ENCODE data around the gene KLK15.
"Not testable (repeated sequence)": the region's sequence is repeated elsewhere in the genome, so short reads cannot be mapped to it uniquely, and the experiment has no call there.

KLK15 gene

GRCh38 chr19:50794876-50795663 is 38.3 kb downstream of the KLK15 start:
- DNase-seq = no peak

GRCh38 chr19:50794074-50794875 is 39.1 kb downstream of the KLK15 start:
- DNase-seq = no peak

- DNase-seq = no peak
Observed at GRCh38 chr19:50793558-50794065, 39.8 kb downstream of the KLK15 start.

- DNase-seq = no peak
Observed at GRCh38 chr19:50792272-50793250, 40.8 kb downstream of the KLK15 start.

DNA sequence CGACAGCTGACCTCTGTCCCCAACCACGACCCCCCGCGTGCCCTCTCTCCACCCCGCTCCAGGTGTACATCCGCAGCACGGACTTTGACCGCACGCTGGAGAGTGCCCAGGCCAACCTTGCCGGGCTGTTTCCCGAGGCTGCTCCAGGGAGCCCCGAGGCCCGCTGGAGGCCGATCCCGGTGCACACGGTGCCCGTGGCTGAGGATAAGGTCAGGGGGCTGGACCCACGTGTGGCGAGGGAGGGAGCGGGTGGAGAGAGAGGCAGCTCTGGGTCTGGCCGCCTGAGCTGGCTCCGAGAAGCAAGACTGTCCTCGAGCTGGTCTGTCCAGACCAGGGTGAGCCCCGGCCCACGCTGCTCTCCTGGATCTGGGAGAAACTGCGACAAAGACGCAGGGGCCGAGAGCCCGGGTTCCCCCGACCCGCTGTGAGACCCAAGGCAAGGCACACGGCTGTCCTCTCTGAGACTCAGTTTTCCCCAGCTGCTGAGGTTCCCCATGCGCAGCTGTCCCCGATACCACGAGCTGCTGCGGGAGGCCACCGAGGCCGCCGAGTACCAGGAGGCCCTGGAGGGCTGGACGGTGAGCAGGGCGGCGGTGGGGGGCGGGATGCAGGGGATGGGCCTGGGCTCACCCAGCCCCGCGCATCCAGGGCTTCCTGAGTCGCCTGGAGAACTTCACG is 41.6 kb downstream of the KLK15 start:
- DNase-seq = no peak

GRCh38 chr19:50790922-50791467 is 42.4 kb downstream of the KLK15 start:
- DNase-seq = no peak

DNA sequence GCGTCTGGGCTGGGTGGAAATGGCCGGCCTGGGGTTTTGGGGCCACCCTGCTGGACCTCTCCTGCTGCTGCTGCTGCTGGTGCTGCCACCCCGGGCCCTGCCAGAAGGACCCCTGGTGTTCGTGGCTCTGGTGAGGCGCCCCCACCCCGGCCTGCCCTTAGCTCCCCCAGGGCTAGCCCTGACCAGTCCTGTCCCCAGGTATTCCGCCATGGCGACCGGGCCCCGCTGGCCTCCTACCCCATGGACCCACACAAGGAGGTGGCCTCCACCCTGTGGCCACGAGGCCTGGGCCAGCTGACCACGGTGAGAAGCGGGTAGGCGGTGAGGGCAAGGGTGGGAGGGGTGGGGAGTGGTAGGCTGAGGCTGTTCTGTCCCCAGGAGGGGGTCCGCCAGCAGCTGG is 43.0 kb downstream of the KLK15 start, which contains the start of gene ACP4:
Gene ACP4, plus strand, starts transcription at position 20 of the 400 bp plus-strand sequence. Its CDS starts 0 bp downstream, at position 20.
- no peak for DNase-seq

- no peak for DNase-seq
Observed at GRCh38 chr19:50785329-50785728, 48.0 kb downstream of the KLK15 start.

DNA sequence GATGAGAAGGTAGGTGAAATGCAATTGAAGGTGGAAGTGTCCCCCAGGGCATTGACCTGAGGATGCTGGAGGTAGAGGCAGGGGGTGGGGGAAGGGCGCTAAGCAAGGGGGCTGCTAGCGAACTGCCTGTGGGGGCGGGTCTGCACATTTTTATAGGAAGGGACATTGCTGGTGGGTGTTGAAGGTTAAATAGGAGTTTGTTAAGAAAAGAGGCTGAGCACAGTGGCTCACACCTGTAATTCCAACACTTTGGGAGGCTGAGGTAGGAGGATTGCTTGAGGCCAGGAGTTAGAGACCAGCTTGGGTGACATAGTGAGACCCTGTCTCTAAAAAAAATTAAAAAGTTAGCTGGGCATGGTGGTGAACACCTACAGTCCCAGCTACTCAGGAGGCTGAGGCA is 48.7 kb downstream of the KLK15 start:
- DNase-seq = no peak

DNA sequence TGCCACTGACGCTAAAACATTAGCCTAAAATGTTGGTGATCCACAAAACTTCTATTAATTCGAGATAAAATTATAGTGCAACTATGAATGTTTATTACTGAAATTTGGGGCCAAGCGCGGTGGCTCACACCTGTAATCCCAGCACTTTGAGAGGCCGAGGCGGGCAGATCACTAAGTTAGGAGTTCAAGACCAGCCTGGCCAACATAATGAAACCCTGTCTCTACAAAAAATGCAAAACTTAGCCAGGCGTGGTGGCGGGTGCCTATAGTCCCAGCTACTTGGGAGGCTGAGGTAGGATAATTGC is 49.6 kb downstream of the KLK15 start:
- DNase-seq = not testable (repeated sequence)

GRCh38 chr19:50780753-50781435 is 52.5 kb downstream of the KLK15 start:
- DNase-seq = no peak

GRCh38 chr19:50779504-50780457 is 53.6 kb downstream of the KLK15 start:
- DNase-seq = no peak

DNA sequence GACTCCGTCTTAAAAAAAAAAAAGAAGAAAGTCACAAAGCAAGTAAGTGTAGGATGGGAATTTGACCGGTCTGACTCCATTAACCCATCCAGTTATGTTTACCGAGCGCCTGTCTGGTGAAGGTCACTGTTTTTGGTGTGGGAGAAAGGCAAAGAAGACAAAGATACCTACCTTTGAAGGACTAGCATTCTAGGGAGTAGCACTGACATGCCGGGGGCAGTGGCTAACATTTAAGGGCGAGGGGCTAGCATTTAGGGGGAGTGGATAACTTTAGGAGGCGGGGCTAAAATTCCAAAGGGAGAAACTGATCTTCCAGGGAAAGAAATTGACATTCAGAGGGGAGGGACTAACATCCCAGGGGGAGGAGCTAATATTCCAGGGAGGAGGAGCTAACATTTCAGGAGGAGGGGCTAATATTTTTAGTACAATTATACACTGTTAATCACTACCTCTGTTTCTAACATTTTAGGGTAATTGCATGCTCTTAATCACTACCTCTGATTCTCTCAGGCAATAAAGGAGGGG is 54.4 kb downstream of the KLK15 start:
- DNase-seq = no peak

GRCh38 chr19:50777830-50778303 is 55.5 kb downstream of the KLK15 start:
- no peak for DNase-seq

- DNase-seq = no peak
Observed at GRCh38 chr19:50777261-50777660, 56.1 kb downstream of the KLK15 start.

GRCh38 chr19:50776131-50776530 is 57.2 kb downstream of the KLK15 start:
- no peak for DNase-seq
